Common myeloid progenitor, CD34-positive (primary cell): ENCODE data around the gene RIT2.

Experiments used
- CTCF ChIA-PET: fragments of 350-600 bp; sonication (Branson Sonifier 250); formaldehyde crosslinking; loops from one replicate; lab custom pipeline; 2021; ENCODE audit warnings: antibody characterized with exemption; lab: Charles Lee
- POLR2A ChIA-PET: fragments of 350-600 bp; sonication (Branson Sonifier 250); formaldehyde crosslinking; loops from one replicate; lab custom pipeline; 2021; ENCODE audit warnings: antibody characterized with exemption; lab: Charles Lee
- DNase-seq, 3 donors: peaks; one replicate each; pipeline versions ENCODE4 v3.0.0 to v3.0.0-alpha.2; 2013
- H3K27ac ChIP-seq, 2 experiments: 1 replicate in 1 of 2; 2 replicates in 1 of 2; pipeline ENCODE4 v1.7.0; 2013; ENCODE audit warnings: inconsistent platforms in 2 of 2, low read length in 2 of 2, mild to moderate bottlenecking in 2 of 2, low read depth in 1 of 2, moderate library complexity in 1 of 2; ENCODE audit not compliant: severe bottlenecking in 2 of 2, insufficient read depth in 1 of 2, poor library complexity in 1 of 2
- H3K27me3 ChIP-seq, 5 experiments: replicated peaks in 2 of 5; 1 replicate in 3 of 5; 2 replicates in 2 of 5; pipeline versions ENCODE4 v1.6.1 to v1.7.0; 2013; ENCODE audit warnings: low read length in 4 of 5, mild to moderate bottlenecking in 2 of 5, moderate library complexity in 2 of 5, inconsistent platforms in 1 of 5; ENCODE audit not compliant: insufficient read depth in 5 of 5, control insufficient read depth in 4 of 5
- H3K36me3 ChIP-seq, 4 experiments: 1 replicate in 2 of 4; 2 replicates in 2 of 4; pipeline versions ENCODE4 v1.6.1 to v1.7.0; 2013; ENCODE audit warnings: low read length in 3 of 4, control low read depth in 1 of 4, mild to moderate bottlenecking in 1 of 4; ENCODE audit not compliant: control insufficient read depth in 4 of 4, insufficient read depth in 4 of 4
- H3K4me1 ChIP-seq, 4 experiments: 1 replicate in 3 of 4; 2 replicates in 1 of 4; pipeline versions ENCODE4 v1.6.1 to v1.7.1; 2013; ENCODE audit warnings: low read length in 3 of 4, mild to moderate bottlenecking in 3 of 4, control low read depth in 1 of 4, inconsistent platforms in 1 of 4, moderate library complexity in 1 of 4; ENCODE audit not compliant: control insufficient read depth in 4 of 4, insufficient read depth in 4 of 4; ENCODE audit errors: control extremely low read depth in 1 of 4
- H3K4me3 ChIP-seq, 7 experiments: 1 replicate in 4 of 7; 2 replicates in 3 of 7; pipeline versions ENCODE4 v1.5.1 to v1.7.0; 2013; ENCODE audit warnings: mild to moderate bottlenecking in 7 of 7, low read length in 6 of 7, moderate library complexity in 6 of 7, inconsistent platforms in 2 of 7, low read depth in 2 of 7, control low read depth in 1 of 7; ENCODE audit not compliant: insufficient read depth in 4 of 7, control insufficient read depth in 1 of 7; ENCODE audit errors: extremely low read depth in 1 of 7
- H3K9me3 ChIP-seq, 5 experiments: 1 replicate in 4 of 5; 2 replicates in 1 of 5; pipeline versions ENCODE4 v1.6.1 to v1.7.1; 2013; ENCODE audit warnings: low read length in 4 of 5, mild to moderate bottlenecking in 2 of 5, inconsistent platforms in 1 of 5, low read depth in 1 of 5, moderate library complexity in 1 of 5; ENCODE audit not compliant: control insufficient read depth in 4 of 5, insufficient read depth in 2 of 5; ENCODE audit errors: control extremely low read depth in 1 of 5
- WGBS: methylation state at CpG from one replicate; pipeline ENCODE4 v1.1.5; 2013; ENCODE audit not compliant: insufficient coverage; 5-methylcytosine and 5-hydroxymethylcytosine counted together

RIT2 gene

GRCh38 chr18:42736074-42736473 is 379.4 kb downstream of the RIT2 start:
- ChIA-PET POLR2A (no interaction called here), CTCF (no interaction called here)
- Histone ChIP-seq H3K4me1 (no peaks in the 10 kb centered on the region), H3K27me3 (no peaks in the 10 kb centered on the region), H3K4me3 (no peak overlapping the region), H3K9me3 (no peaks in the 10 kb centered on the region), H3K27ac (no peak overlapping the region), H3K36me3 (no peaks in the 10 kb centered on the region)
- DNase-seq: no peak
- 100% methylated on average over 1 of the region's 1 CpG for WGBS

- Histone ChIP-seq H3K9me3 (no peaks in the 10 kb centered on the region), H3K27ac (no peak overlapping the region), H3K36me3 (no peaks in the 10 kb centered on the region), H3K4me3 (no peak overlapping the region), H3K4me1 (no peaks in the 10 kb centered on the region), H3K27me3 (no peaks in the 10 kb centered on the region)
- ChIA-PET CTCF (no interaction called here), POLR2A (no interaction called here)
- WGBS: 81% methylated on average over 2 of the region's 3 CpGs
- DNase-seq: no peak
These were observed 381.0 kb downstream of the RIT2 start for GRCh38 chr18:42734520-42734919.

- Histone ChIP-seq H3K36me3 (no peaks in the 10 kb centered on the region), H3K27ac (no peak overlapping the region), H3K9me3 (no peaks in the 10 kb centered on the region), H3K4me1 (no peaks in the 10 kb centered on the region), H3K4me3 (no peak overlapping the region), H3K27me3 (no peaks in the 10 kb centered on the region)
- CTCF ChIA-PET: no interaction called here
- no peak for DNase-seq
- 86% methylated on average over 1 of the region's 1 CpG for WGBS
- POLR2A ChIA-PET: interaction anchor here (0.6 to 0.7 kb wide), 2 partner anchors 19 to 240 kb away, joined by 3 read pairs; no protein-coding TSS in a partner anchor
These were observed 385.2 kb downstream of the RIT2 start for GRCh38 chr18:42730272-42730671.

- CTCF ChIA-PET: no interaction called here
- Histone ChIP-seq H3K9me3 (no peaks in the 10 kb centered on the region), H3K4me3 (no peak overlapping the region), H3K4me1 (no peaks in the 10 kb centered on the region), H3K27ac (no peak overlapping the region), H3K36me3 (no peaks in the 10 kb centered on the region), H3K27me3 (no peaks in the 10 kb centered on the region)
- DNase-seq: no peak
- WGBS: 92% methylated on average over 4 of the region's 6 CpGs
- POLR2A ChIA-PET: no interaction called here
These were observed 396.3 kb downstream of the RIT2 start for GRCh38 chr18:42719221-42719620.

- Histone ChIP-seq H3K27me3 (no peaks in the 10 kb centered on the region), H3K4me1 (no peaks in the 10 kb centered on the region), H3K36me3 (no peaks in the 10 kb centered on the region), H3K4me3 (no peak overlapping the region), H3K27ac (no peak overlapping the region), H3K9me3 (no peaks in the 10 kb centered on the region)
- no CpG with 5 or more reads among the region's 1 CpG for WGBS
- CTCF ChIA-PET: no interaction called here
- no peak for DNase-seq
- POLR2A ChIA-PET: no interaction called here
These were observed 403.4 kb downstream of the RIT2 start for GRCh38 chr18:42712065-42712464.

GRCh38 chr18:42707080-42707479 is 408.4 kb downstream of the RIT2 start:
- WGBS: 100% methylated on average over 1 of the region's 1 CpG
- no peak overlapping the region for H3K27ac ChIP-seq
- no peak overlapping the region for H3K4me3 ChIP-seq
- H3K27me3 ChIP-seq: no peaks in the 10 kb centered on the region
- CTCF ChIA-PET: no interaction called here
- no peaks in the 10 kb centered on the region for H3K4me1 ChIP-seq
- POLR2A ChIA-PET: no interaction called here
- DNase-seq: no peak
- no peaks in the 10 kb centered on the region for H3K9me3 ChIP-seq
- H3K36me3 ChIP-seq: no peaks in the 10 kb centered on the region

- no peak for DNase-seq
- Histone ChIP-seq H3K36me3 (no peaks in the 10 kb centered on the region), H3K4me1 (no peaks in the 10 kb centered on the region), H3K27ac (no peak overlapping the region), H3K4me3 (no peak overlapping the region), H3K9me3 (no peaks in the 10 kb centered on the region), H3K27me3 (no peaks in the 10 kb centered on the region)
- POLR2A ChIA-PET: no interaction called here
- WGBS: 77% methylated on average over 8 of the region's 8 CpGs
- CTCF ChIA-PET: no interaction called here
These were observed 408.9 kb downstream of the RIT2 start for GRCh38 chr18:42706618-42707017.
